OCI-LY1 (cell line): ENCODE results near the gene TNFAIP8L3.

ENCODE experiments used
- CTCF ChIP-seq: fragments of 200-600 bp; sonication (generic), shearing (Covaris generic); IDR thresholded peaks from 2 replicates; pipeline ENCODE4 v1.5.1; 2017; ENCODE audit warnings: mild to moderate bottlenecking, antibody characterized with exemption, low read length, moderate library complexity, mixed read lengths
- EZH2 ChIP-seq: fragments of 200-600 bp; sonication (generic), shearing (Covaris generic); IDR thresholded peaks from 2 replicates; pipeline ENCODE4 v1.8.0; 2017; ENCODE audit warnings: borderline replicate concordance, mixed run types, mild to moderate bottlenecking, antibody characterized with exemption, low read length, moderate library complexity, mixed read lengths

- TF ChIP-seq CTCF (no peak), EZH2 (no peak)
Observed at GRCh38 chr15:51131596-51132290, 37.0 kb upstream of the TNFAIP8L3 start.
